GM18951 (cell line): ENCODE data around the gene CERK.
A peak's percentile ranks its signal among the peaks of the same experiment; 100 is the strongest.

Source experiments
- POLR2A ChIP-seq: IDR thresholded peaks from 4 replicates; pipeline ENCODE4 v1.6.1; 2011; ENCODE audit warnings: mild to moderate bottlenecking; ENCODE audit not compliant: insufficient read length, insufficient read depth; ENCODE audit errors: extremely low read depth
- in situ Hi-C: fragments of 300-500 bp; cut with MboI; formaldehyde crosslinking; loops from one replicate; pipeline ENCODE4 v1.12.0; 2022; ENCODE audit warnings: low sequenced_read_pairs, mixed read lengths, inconsistent platforms; ENCODE audit not compliant: unreplicated experiment

Gene CERK

GRCh38 chr22:46774253-46774979 lies 36.4 kb upstream of the CERK start:
- peak; percentile 43 for TF ChIP-seq POLR2A
- in situ Hi-C loops, result no loop called here

DNA sequence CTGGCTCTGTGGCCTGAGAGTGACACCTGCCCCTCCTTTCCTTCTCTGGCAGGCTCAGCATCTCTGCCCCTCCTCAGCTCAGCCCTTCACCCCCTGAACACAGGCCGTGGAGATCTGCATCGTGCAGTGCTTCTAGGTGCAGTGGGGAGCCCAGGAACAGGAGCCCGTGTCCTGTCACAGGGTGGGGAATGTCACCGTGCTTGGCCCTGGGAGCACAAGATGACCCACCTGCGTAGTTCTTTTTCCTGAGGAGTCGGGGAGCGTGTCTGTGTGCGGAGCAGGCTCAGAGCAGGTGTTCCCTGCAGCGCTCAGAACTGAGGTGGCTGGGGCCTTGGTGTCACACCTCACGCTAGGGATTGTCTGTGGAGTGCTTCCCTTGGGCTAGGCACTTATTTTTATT lies 35.0 kb upstream of the CERK start:
- TF ChIP-seq POLR2A, result peak; percentile 13
- in situ Hi-C loops, result no loop called here

GRCh38 chr22:46770726-46771125 lies 32.7 kb upstream of the CERK start:
- in situ Hi-C loops, result no loop called here
- TF ChIP-seq POLR2A, result no peak

GRCh38 chr22:46770151-46770641 lies 32.1 kb upstream of the CERK start:
- no peak for TF ChIP-seq POLR2A
- in situ Hi-C loops, result no loop called here

DNA sequence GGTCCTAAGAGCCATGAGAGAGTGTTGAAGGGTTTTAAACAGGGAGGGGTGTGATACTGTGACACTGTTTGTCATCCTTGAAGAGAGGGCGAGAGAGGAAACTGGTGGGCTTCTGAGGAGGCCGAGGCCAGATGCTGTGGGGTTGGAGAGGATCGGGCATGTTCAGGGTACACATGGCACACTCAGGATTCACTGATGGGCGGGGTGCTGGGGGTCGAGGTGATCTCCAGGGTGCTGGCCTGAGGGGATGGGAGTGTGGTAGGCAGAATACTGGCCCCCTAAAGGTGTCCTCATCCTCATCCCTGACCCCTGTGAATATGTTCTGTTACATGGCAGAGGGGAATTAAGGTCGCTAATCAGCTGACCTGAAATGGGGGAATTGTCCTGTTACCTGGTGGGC lies 31.7 kb upstream of the CERK start:
- in situ Hi-C loops, result no loop called here
- no peak for TF ChIP-seq POLR2A

DNA sequence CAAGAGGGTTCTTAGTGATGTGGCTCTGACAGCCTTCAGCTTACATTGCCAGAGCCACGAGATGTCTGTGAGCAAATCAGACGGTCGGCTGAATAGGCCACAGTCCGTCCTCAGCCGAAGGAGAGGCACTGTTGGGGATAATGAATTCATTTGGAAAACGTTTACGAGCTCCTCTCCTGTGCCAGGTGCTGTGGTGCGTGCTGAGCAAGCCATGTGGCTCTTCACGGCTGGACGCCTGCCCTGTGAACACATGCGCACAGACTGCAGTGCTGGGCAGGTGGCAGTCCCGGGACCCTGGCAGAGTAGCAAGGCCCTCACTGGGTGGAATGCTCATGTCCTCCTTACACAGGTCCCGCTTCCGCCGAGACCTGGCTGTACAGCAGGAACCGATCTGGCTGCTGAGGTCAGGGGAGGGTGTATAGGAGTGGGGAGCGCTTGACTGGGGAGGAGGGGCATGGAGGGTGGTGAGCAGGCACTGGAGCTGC lies 31.2 kb upstream of the CERK start:
- peak; percentile 32 for TF ChIP-seq POLR2A
- in situ Hi-C loops, result no loop called here

GRCh38 chr22:46767249-46767985 lies 29.4 kb upstream of the CERK start:
- in situ Hi-C loops, result no loop called here
- TF ChIP-seq POLR2A, result no peak

- no peak for TF ChIP-seq POLR2A
- in situ Hi-C loops, result no loop called here
Observed at GRCh38 chr22:46766611-46767010, 28.6 kb upstream of the CERK start.

- no peak for TF ChIP-seq POLR2A
- in situ Hi-C loops, result no loop called here
Observed at GRCh38 chr22:46764779-46765485, 26.9 kb upstream of the CERK start.

GRCh38 chr22:46764140-46764680 lies 26.2 kb upstream of the CERK start:
- no peak for TF ChIP-seq POLR2A
- in situ Hi-C loops, result no loop called here

- in situ Hi-C loops, result no loop called here
- TF ChIP-seq POLR2A, result no peak
Observed at GRCh38 chr22:46763051-46763705, 25.1 kb upstream of the CERK start.

GRCh38 chr22:46762238-46763050 lies 24.4 kb upstream of the CERK start, which contains the start of gene TBC1D22A:
TBC1D22A (plus strand) TSS chr22:46762650; CDS start chr22:46762787, 137 bp downstream.
- peak; percentile 98 for TF ChIP-seq POLR2A
- in situ Hi-C loops, result no loop called here
